ENCODE data around the gene C1orf167.

The C1orf167 gene, protein sequence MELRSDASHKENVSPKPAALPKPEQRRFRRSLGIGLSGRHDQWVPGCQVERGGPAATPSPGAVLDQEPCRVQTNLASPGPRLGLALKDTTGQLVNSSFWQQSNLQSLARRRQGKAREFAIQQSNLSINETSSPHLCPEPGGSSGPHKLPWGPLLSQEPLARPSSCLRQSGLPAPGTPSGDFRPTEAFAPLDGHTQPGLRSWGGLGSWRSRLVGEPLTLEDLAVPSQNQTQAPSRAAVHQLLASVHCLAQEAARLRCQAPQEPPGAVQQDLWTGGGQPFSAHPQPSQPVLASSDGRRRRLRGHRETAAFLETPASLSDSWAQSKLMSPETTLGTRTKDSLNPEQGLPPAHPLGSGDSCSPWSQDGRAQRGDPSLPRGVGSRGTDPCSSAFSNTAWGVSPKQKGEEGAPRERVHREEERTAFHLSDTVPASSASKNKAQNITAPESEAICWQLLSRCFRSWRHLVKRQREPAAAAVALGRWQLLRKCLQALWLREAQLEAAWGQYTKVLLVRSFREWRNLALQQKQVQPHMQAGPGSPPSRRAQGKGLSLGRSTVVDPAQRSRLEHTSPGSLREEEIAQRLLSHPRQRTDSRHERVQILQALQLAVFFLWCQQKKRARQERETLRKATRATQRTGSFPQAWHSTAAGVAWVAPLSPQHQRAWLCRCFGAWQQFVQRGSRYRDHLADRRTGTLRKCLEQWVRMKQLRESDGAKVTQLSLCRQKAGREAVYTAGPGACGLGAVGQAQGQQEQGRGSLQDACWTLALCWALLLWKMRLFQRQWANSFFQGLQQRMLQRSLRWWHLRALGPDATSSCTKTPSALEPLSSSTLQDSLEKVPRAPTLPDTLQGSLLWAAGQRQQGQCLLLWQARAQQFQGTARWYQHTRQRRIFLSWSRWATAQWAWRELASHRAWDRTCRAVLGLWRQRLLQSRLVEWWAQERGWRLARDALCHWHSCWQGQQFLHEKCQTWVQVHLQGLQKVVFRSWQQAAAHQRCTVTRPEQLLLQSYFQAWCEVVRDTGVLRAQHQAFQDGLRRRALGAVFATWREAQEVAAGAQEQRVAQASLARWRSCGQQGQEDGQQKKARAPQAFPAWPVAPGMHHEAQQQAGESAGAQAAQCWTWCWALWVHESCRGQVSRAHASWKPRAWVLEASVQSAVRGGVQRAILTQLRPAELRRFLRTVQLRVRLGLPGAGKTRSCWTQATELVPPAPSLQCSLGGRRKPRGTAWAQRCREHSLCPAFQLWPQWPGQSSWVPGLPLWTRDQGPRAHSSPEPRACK (N-terminal part only)

DNA sequence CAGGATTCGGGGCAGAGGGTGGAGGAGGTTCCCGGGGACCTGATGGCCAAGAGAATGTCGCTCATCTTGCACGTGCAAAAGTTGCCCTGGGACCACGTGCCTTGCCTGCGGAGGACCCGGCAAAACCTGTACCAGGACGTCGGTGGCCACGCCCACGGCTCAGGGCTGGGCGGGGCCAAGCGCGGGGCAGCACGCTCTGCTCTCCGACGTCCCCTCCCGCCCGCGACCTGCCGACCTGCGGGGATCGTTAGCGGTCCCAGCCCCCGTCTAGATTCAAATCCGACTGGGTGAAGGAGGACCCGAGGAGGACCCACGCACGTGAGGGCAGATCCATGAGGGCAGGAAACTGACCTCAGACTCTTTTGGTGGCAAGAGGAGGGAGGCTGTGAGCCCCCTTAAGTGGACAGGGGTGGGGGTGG lies at the start of gene C1orf167:
Gene C1orf167 (plus strand): TSS at position 206 of the 419 bp plus-strand sequence. CDS start 2,208 bp downstream, outside the sequence.
- DNase-seq = no peak

DNA sequence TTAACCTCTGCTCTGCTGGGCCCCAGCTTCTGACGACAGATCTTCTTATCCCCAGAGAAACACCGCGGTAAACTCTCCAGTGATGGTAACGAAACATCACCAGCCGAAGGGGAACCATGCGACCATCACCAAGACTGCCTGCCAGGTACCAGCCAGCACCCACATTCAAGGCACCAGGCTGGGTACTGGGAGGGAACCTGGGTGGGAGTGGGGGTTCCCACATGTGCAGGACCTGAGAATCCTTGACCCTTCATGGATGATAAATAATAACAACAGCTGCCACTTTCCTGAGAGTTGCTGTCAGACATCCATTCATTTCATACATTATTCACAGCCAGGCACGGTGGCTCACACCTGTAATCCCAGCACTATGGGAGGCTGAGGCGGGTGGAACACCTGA lies 49.7 kb upstream of the C1orf167 start:
- no peak for DNase-seq

DNA sequence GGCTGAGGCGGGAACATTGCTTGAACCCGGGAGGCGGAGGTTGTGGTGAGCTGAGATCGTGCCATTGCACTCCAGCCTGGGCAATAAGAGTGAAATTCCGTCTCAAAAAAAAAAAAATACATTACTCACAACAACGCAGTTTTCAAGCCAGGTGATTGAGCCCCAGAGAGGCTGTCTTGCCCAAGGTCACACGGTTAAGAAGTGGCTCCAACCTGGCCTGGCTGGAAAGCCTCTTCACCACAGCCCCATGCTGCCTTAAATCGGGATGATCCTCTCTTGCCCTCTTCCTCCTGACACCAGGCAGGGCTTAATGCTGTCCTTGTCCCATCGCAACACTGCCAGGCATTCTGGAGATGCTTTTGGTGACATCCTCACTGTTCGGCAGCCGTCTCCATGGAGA lies 48.9 kb upstream of the C1orf167 start:
- DNase-seq = no peak

DNA sequence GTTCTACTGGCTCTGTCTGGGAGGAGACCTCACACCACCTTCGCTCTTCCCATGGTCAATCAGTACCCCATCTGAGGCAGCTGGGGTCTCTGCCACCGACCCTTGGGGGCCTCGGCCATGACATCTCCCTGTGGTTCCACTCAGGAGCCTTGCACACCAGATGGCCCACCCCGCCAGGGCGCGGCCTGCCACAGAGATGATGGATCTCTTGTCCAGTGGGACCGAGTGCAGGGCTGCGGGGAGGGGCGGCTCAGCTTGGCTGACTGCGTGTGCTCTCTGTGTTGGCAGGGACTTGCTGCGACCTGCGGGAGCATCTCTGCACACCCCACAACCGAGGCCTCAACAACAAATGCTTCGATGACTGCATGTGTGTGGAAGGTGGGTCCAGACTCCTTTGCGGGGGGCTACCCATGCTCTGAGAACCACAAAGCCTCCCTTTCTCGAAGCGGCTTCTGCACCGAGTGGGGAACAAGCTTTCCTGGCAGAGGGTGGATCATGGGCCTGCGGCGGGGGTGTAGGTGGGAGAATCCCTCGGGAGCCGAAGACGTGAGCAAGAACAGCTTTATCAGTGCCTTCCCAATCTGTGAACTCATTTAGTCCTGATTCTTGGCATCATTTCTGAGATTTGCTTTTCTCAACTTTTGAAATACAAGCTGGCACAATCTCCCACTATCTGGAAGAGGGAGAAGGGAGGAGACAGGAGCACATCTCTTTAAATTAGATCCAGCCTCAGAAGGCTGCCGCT lies 47.0 kb upstream of the C1orf167 start:
- DNase-seq = no peak

DNA sequence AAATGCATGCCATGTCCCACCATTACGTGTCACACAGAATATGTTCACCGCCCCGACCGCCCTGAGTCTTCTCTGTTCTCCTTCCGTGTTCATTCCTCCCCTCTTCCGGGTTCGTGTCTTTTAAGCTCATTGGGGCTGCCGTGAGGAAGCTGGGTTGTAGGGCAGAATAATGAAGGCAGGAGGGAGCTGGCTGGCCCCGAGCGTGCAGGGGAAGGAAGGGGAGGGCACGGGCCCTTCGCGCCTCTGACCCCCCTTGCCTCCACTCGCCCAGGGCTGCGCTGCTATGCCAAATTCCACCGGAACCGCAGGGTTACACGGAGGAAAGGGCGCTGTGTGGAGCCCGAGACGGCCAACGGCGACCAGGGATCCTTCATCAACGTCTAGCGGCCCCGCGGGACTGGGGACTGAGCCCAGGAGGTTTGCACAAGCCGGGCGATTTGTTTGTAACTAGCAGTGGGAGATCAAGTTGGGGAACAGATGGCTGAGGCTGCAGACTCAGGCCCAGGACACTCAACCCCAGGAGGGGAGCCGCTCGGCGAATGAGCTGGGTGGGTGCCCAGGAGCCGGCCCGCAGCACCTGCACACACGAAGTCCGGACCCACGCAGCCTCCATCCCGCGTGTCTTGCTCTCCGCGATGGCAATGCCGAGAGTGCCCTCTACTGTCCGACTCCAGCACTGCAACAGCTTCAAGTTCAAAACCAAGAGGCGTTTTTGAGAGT lies 42.5 kb upstream of the C1orf167 start:
- no peak for DNase-seq

GRCh38 chr1:11720033-11720376 lies 42.0 kb upstream of the C1orf167 start:
- DNase-seq = no peak

DNA sequence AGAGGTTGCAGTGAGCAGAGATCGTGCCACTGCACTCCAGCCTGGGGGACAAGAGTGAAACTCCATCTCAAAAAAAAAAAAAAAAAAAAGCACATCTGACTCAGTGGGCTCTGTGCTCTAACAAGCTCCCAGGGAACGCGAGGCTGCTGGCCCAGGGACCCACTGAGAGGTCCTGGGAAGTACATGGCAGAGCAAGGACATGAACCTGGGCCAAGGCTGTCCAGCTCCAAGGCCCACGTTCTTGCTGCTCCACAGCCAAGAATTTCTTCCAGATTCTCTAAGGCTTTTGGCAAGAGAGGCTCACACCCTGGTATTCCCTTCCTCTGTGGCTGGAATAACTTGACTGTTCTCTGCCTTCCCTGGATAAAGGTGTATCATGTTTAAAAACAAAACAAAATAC lies 41.5 kb upstream of the C1orf167 start:
- no peak for DNase-seq

DNA sequence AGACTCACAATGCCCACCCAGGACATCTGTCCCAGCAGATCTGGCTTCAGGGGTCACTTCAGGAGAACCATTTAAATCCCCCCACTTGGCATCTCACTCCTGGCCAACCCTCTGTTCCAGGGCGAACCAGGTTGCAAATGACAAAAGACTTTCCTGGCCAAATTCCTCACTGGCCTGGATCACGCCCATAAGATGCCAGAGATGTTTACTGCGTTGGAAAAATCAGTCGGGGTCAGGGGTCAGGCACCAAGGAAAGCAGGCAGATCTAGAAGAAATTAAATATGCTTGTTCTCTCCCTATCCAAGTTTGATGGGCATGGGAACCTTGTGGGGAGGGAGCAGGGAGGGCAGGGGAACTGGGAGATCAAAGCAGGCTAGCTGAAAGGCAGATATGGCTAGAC lies 40.7 kb upstream of the C1orf167 start:
- DNase-seq = no peak

GRCh38 chr1:11722538-11722937 lies 39.5 kb upstream of the C1orf167 start:
- DNase-seq = no peak

DNA sequence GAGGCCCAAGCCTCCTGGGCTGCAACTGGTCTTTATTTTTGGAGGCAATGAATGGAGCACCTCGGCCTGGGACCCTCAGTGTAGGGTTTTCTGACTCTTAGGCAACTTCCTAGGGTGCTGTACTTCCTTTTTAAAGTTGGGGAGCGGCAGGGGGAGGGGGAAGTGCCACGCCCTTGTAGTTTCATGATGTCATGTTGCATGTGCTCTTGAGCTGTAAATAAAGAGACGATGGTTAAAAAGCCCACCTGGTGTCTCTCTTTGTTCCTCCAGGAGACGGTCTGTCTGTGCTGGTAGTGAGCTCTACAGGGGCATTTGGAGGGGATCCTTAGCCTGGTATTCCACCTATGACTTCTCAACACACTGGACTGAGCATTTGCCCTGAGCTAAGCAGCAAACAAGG lies 36.4 kb upstream of the C1orf167 start:
- DNase-seq = no peak

DNA sequence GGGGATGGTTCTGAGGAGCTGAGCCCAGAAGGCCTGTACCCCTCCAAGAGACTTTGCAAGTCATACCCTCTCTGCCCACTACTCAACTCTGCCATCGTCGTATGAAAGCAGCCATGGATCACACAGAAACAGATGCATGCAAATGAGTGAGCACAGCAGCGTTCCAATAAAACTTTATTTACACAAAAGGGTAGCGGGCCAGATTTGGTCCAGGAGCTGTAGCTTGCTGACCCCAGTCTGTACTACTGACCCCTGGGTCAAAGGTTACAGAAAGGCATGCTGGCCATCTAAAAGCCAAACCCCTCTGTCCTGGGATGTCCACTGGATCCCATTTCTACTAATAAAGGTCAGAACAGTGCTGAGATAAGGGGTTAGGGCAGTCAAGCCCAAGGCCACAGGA lies 34.9 kb upstream of the C1orf167 start:
- DNase-seq = no peak

GRCh38 chr1:11728126-11728806 lies 33.7 kb upstream of the C1orf167 start:
- no peak for DNase-seq

GRCh38 chr1:11729155-11729497 lies 32.9 kb upstream of the C1orf167 start:
- no peak for DNase-seq

DNA sequence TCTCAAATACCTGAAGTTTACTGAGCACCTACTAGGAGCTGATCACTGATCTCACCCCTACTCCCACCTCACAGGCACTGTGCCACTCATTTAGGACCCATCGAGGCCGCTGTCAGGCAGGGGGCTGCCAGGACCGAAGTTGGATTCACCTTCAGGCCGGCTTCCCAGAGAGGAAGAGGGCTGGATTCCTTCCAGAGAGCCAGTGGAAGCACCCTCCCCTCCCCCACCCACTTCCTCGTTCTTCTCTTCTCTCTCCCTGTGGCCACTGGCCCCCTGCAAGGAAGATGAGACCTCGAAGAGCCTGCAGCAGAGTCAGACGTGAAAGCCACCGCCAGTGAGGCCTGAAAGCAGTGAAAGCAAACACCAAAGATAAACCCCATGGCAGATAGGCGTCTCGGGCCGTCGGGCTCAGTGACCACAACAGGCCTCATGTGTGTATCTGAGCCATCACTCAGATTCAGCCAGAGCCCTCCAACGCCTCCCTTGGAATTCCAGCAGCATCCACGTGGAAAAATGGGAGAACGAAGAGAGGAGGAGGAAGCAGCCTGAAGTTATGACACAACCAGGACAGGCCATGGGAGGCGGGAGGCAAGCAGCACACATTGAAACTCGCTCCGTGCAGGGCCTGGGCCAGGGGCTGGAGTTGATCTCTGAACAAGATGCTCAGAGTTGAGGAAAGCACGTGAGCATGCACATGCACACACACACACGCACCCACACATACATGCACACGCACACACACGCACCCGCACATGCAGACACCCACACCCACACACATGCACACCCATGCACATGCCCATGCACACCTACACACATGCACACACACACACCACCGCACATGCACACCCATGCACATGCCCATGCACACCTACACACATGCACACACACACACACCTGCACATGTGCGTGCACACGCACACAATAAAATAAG lies 32.2 kb upstream of the C1orf167 start:
- no peak for DNase-seq

DNA sequence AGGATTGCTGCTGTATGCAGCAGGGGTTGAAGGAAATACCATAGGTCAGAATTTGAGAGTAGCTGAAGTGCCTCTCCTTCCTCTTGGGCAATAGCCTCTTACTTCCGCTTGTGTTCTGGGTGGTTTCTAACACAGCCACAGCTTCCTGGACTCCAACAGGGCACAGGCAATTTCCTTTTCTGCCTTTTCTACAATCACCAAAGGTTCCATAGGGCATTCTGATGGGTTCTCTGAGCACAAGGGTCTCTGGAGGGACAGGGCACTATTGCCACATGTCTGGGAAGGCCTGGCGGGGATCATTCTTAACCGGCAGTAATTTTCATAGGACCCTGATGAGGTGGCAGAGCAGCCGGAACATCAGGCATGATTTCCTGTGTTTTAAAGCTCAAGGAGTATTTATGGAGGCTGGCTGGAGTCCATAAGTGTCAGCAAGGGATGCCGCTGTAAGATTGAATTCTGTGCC lies 31.5 kb upstream of the C1orf167 start:
- DNase-seq = peak; percentile 86

DNA sequence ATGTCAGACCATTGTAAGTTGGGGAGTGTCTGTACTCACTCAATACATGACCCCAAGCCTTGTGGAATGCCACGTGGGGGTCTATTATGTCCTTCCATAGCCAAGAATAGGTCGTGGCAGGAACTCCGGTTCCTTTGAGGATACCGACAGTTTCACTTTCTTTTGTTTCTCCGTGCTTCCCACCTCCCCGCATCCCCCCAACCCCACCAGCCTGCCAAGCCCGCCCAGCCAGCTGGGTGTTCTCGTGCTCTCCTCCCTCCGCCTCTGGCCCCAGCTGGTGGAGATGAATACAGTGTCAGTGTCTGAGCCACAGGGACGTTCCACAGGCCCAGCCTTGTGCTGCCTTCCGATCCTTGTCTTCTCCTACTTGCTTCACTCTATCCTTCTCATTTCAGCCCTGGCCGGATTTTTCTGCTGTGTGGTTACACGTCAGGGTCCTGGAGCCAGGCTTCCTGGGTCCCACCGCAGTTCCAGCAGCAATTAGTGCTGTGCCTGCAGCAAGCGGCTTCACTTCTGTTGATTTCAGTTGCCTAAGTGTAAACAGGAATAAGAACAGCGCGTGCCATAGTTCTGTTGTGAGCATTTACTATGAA lies 30.2 kb upstream of the C1orf167 start:
- no peak for DNase-seq

- DNase-seq = no peak
Observed at GRCh38 chr1:11733306-11733705, 28.7 kb upstream of the C1orf167 start.

- DNase-seq = no peak
Observed at GRCh38 chr1:11735531-11735853, 26.5 kb upstream of the C1orf167 start.

DNA sequence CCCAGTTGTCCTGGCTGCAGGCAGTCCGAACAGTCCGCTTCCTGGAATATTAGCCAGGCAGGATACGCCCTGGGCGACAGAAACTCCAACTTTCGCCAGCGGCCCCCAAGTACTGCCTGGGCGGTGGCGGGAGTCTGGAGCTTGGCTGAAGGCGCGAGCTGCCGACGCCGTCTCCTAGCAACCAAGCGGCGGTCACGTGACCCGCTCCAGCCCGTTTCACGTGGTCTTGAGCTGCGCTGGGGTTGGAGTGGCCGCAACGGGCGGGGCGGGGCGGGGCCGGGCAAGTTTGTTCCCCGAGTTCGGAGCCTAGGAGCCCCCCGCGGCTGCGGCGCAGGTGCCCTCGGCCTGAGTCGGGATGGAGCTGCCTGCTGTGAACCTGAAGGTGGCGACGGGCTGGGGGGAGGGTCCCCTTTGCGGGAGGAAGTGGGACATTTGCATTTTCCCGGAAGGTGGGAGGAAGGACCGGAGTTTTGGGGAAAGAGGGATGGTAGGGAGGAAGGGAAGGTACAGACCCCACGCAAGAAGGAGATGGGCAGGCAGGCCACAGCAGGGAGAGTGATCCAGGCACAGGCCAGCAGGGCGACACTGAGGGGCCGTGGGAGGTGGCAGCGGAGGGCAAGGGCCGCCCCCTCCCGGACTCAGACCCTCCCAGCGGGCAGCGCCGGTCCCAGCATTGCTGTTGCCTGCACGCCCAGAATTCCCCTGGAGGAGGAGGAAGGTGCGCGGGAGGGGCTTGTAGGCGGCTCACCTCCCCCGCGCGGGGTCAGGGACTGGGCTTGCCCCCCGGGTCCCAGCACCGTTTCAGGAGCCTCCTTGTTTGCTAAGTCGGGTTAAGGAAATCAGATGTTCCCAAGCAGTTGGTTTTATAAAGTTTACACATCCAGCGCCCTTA lies 25.9 kb upstream of the C1orf167 start, which contains the start of gene AGTRAP:
Gene AGTRAP (plus strand): TSS at position 283 of the 892 bp plus-strand sequence. CDS start 73 bp downstream, at position 356.
- DNase-seq = peak; percentile 51

Measured in SIG-M5 (cell line).